HG02885 (cell line): Measurements from ENCODE around the gene PHC2.

Experiments used
- ATAC-seq: cut with Tn5 transposase; IDR thresholded peaks from one replicate; pipeline ENCODE4 v1.9.1; 2021; ENCODE audit warnings: mild to moderate bottlenecking; ENCODE audit not compliant: unreplicated experiment, poor library complexity

Gene PHC2

DNA sequence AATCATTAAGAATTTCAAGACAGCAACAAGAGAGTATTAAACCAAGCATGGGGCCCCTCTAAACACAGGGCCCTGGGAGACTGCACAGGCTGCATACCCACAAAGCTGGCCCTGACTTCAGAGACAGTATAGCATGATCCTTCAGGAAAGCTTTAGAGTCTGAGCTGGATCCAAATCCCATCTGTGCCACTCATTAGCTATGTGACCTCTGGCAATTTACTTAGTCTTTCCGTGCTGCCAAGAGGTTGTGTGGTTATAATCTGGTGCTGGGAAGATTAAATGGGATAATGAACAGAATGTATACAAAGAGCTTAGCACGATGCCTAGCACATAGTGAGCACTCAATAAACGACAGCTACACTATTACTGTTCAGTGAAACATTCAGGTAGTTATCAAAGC is 4.0 kb downstream of the PHC2 start:
- no peak for ATAC-seq

DNA sequence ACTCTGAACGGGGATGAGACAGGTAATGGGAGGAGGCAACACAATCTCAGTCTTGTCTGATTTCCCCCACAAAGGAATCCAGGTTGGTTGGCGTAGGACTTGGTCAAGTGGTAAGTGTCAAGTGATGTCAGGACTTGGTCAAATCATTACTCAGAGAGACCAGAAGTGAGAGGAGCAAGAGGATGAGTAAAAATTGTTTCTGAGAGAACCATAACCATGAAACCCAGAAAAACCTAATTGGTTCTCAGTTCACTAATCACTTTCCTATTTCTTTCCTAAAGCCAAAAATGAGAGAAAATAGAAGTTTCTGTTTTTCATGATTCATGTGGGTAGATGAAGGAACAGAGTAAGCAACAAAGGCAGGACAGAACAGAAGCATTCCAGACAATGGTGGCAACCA is 5.0 kb downstream of the PHC2 start:
- ATAC-seq = no peak

DNA sequence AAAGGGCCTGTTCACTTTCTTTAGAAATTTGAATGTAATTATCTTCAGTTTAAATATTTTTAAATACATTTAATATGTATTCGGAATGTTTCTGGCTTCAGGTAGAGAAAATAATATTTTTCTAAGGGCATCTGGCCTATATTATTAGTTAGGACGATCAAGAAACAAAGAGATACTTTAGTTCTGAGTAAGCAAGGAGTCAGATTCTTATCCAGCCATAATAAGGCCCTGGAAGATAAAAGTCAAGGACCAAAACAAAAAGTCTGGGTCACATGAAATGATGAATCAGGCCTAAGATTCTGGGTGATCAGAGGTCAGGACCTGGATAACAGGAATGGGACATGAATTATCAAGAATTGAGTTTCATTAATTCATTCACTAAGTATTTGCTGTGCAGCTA is 6.3 kb downstream of the PHC2 start:
- no peak for ATAC-seq

DNA sequence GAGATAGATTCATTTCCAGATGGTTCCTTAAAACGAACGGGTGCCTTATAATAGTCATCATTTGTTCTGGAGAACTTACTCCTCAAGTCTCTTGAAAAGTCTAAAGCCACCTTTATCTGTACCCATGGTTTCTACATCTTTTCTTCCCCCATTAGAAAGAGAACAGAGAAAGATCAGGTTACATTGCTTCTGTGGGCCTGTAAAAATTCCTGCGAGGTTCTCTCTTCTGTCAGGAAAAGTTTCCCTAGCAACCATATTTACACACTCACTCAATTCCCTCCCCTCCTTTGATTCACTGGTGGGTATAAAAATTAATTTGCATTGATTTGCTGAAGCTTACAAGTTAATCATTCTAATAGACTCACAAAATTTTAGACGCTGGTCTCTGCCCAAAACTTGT is 6.7 kb downstream of the PHC2 start:
- ATAC-seq = no peak

DNA sequence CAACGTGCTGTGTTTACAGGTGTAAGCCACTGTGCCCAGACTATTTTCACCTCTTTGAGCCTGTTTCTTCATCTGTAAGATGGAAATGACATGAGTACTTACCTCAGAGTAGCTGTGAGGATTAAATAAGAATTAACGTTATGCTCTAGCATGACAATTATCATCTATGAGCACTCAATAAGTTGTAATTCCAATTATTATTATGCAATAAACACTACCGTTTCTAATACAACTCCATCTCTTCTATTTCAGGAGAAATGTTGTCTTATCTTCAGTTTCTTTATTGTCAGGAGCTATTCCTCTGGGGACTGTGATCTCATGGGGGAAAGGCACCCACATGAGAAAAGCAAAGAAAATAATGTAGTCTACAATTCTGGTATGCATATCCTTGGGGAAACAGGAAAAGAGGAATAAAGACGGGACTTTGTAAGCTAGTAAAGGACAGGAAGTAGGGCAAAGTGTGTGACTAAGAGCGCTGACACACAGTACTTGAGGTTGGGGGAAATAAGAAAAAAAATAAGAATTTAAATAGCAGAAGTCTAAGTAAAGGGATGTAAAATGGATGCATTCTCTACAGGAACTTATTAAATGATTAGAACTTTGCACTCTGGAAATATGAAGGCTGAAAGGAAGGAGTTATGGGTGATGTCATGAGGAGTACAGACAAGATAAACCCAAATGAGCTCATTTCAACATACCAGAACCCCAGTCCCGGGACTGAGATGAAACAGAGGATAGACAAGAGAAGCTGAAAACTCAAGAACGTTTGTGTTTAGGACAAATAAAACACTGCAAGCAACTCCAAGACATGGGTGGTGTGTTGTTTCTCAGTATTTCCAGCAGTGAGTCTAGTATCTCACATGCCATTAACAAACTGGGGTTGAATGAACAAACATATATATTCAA is 9.8 kb downstream of the PHC2 start:
- no peak for ATAC-seq

- ATAC-seq = no peak
Observed at GRCh38 chr1:33418811-33419210, 12.1 kb downstream of the PHC2 start.

GRCh38 chr1:33414879-33415278 is 16.0 kb downstream of the PHC2 start:
- no peak for ATAC-seq

- ATAC-seq = no peak
Observed at GRCh38 chr1:33410091-33410701, 20.7 kb downstream of the PHC2 start.

DNA sequence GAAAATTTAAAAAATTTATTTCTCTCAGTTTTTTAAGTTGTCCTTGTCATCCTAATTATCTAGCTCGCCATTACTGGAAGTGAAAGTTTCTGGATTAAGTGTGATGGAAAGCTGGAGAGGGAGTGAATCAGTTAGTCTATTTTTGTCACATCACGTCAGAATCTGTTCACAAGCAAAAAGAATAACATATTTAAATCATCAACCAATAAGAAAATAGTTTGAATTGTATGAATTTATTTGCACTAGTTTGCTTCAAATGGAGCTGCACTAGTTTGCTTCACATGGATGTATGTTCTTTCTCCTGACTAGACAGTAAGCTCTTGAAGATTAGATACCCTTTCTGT is 22.8 kb downstream of the PHC2 start:
- ATAC-seq = no peak

GRCh38 chr1:33407352-33408092 is 23.4 kb downstream of the PHC2 start:
- ATAC-seq = no peak

GRCh38 chr1:33402206-33402605 is 28.7 kb downstream of the PHC2 start:
- ATAC-seq = no peak

DNA sequence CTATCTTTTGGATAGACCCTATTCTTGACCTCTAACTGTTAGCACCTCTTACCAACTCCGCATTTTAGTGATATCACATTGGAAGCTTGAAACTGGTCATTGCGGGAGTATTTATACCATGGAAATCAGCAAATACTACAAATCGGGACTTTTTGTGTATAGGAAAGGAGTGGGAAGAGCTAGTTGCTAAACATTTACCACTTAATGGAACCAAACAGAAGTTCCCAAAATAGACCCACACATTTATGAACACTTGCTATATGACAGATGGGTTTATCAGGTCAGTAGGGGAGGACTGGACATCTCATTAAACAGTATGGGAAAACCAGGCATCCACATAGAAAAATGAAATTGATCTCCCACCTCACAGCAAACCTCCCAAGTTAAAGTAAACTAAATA is 29.4 kb downstream of the PHC2 start:
- ATAC-seq = no peak

DNA sequence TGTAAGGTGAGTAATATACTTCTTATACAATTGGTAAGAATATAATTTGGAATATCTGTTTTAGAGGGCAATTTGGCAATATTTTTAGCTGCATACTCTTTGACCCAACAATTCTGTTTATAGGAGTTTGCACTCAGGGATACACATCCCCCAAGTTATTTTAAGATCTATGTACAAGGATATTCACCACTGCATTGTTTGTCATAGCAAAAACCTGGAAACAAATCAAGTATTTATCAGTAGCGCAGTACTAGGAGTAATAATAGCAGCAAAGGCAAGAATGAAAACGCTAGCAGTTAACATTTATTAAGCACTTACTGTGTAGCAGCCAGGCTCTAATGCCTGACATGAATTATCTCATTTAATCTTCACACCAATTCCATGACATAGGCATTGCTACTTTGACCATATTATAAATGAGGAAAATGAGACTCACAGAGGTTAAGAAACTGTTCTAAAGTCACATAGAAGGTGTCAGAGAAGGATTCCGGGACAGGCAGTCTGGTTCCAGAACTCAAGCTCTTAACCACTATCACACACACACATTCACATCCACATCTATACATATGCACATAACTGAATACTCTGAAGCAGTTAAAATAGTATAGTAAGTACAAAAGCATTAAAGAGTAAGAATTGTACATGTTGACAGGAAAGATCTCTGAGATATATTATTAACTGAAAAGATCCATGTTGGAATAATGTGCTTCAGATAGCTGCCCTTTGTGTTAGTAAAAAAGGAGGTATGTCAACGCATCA is 30.6 kb downstream of the PHC2 start:
- ATAC-seq = no peak

DNA sequence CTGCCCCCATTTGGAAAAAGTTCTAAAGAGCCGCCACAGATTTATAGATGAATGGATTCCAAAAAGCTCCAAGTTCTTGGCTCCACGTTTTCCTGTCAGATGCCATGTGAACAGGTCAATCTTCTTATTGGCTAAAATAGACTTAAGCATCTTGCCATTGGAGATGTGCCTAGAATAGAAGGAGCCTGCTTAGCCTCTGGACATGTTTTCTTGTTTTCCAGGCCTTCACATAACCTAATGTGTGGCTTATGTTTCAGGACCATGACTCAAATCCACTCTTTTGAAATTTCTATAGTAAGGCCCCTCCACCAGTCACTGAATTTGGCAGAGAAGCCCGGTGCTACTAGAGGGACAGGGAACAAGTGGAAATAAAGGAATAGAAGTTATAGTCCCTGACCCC is 31.5 kb downstream of the PHC2 start:
- ATAC-seq = no peak

- no peak for ATAC-seq
Observed at GRCh38 chr1:33397994-33398393, 32.9 kb downstream of the PHC2 start.

DNA sequence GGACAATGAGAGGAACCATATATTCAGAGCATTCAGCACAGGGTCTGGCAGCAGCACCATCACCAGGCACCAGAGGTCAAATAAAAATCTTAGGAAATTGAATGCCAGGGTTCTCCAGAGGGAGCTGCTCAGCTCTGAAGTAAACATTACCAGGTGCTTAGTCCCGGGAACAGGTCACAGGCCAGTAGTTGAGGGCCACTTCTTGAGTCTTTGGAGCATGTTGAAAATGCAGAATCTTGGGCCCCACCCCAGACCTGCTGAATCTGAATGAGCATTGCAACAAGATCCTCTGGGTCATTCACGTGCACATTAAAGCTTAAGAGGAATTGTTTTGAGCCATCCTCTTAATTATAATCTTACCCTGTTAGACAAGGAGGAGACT is 33.8 kb downstream of the PHC2 start:
- ATAC-seq = no peak

DNA sequence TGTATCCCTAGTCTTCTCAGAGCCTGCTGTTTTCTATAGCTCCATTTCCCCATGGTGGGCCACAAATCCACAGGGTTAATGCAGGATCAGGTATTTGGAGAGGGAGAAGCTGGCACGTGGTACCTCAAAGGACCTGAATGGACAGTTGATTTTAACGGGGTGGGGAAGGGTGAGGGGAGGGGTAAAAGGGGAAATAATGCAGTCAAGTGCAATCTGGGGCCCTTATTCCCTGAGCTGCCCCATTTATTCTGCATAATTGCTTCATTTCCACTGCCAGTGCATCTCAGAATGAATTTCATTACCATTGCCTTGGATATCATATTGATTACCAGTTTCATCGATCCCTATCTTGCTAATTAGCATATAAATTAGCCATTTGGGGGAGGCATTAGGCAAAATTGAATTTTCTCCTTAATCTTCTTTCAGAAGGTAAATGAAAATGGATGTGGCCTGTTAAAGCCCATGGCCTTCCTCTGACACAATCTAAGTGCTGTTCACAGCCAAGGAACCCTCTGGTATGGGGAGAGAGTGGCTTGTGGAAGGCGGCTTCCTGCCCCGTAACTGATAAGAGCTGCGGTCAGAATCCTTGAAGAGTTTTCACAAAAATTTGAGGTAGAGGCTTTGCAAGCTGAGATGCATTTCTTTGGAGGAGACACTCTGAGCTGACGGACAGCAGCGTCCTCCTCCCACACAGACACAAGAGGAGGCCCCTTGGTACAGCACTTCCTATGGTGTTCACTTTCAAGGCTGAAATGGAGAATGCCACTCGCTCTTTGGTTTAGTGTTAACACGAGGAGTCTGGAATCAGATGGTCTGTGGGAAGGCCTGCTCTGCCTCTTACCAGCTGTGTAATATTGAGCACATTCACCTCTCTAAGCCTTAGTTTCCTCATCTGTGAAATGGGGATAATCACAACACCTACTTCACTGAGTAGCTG is 34.4 kb downstream of the PHC2 start:
- no peak for ATAC-seq

GRCh38 chr1:33394770-33395169 is 36.1 kb downstream of the PHC2 start:
- ATAC-seq = no peak

DNA sequence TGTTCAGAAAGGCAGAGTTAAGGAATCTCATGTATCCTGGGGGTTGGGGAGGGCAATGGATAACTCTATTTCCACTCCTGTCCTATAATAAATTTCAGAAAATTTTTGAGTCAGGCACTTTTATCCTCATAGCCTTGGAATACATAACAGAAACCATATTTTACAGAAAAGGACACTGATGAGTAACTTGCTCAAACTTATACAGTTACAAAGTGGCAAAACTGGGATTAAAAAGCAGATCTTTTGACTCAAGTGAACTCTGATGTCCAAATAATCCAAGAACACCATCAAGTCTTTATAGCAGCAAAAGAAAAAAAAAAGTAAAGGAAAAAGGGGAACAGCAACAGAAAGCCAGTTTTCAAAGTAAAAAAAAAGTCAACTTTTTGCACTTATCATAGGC is 36.9 kb downstream of the PHC2 start:
- no peak for ATAC-seq

GRCh38 chr1:33393524-33393923 is 37.4 kb downstream of the PHC2 start:
- ATAC-seq = no peak
